ENCODE results near the gene MATR3.

Gene MATR3

GRCh38 chr5:139376364-139376763 is 82.8 kb downstream of the MATR3 start:
- H3K27me3 ChIP-seq (replicated peaks; ENCODE audit: control insufficient read depth, insufficient read depth, low read length), result no peaks in the 10 kb centered on the region
- H3K36me3 ChIP-seq (ENCODE audit: control insufficient read depth, insufficient read depth, low read length), result no peaks in the 10 kb centered on the region
- TF ChIP-seq CTCF (IDR thresholded peaks at IDR 0.05; ENCODE audit: insufficient read depth, low read length, poor library complexity, severe bottlenecking), result no peak
- H3K4me3 ChIP-seq (replicated peaks; ENCODE audit: low read depth, low read length), result no peak overlapping the region
- DNase-seq (ENCODE audit: extremely low read depth, insufficient read length), result no peak

- Histone ChIP-seq H3K36me3 (ENCODE audit: control insufficient read depth, insufficient read depth, low read length) (no peaks in the 10 kb centered on the region), H3K27me3 (replicated peaks; ENCODE audit: control insufficient read depth, insufficient read depth, low read length) (no peaks in the 10 kb centered on the region), H3K4me3 (replicated peaks; ENCODE audit: low read depth, low read length) (no peak overlapping the region)
- no peak for DNase-seq (ENCODE audit: extremely low read depth, insufficient read length)
- TF ChIP-seq CTCF (IDR thresholded peaks at IDR 0.05; ENCODE audit: insufficient read depth, low read length, poor library complexity, severe bottlenecking), result no peak
These were observed 83.7 kb downstream of the MATR3 start for GRCh38 chr5:139377226-139377625.

- H3K36me3 ChIP-seq (ENCODE audit: control insufficient read depth, insufficient read depth, low read length), result no peaks in the 10 kb centered on the region
- no peak for TF ChIP-seq CTCF (IDR thresholded peaks at IDR 0.05; ENCODE audit: insufficient read depth, low read length, poor library complexity, severe bottlenecking)
- H3K4me3 ChIP-seq (replicated peaks; ENCODE audit: low read depth, low read length), result no peak overlapping the region
- DNase-seq (ENCODE audit: extremely low read depth, insufficient read length), result no peak
- no peaks in the 10 kb centered on the region for H3K27me3 ChIP-seq (replicated peaks; ENCODE audit: control insufficient read depth, insufficient read depth, low read length)
These were observed 84.7 kb downstream of the MATR3 start for GRCh38 chr5:139378101-139378825.

GRCh38 chr5:139378941-139379361 is 85.4 kb downstream of the MATR3 start:
- no peaks in the 10 kb centered on the region for H3K27me3 ChIP-seq (replicated peaks; ENCODE audit: control insufficient read depth, insufficient read depth, low read length)
- H3K36me3 ChIP-seq (ENCODE audit: control insufficient read depth, insufficient read depth, low read length), result no peaks in the 10 kb centered on the region
- no peak for TF ChIP-seq CTCF (IDR thresholded peaks at IDR 0.05; ENCODE audit: insufficient read depth, low read length, poor library complexity, severe bottlenecking)
- DNase-seq (ENCODE audit: extremely low read depth, insufficient read length), result no peak
- H3K4me3 ChIP-seq (replicated peaks; ENCODE audit: low read depth, low read length), result no peak overlapping the region

GRCh38 chr5:139379626-139380449 is 86.3 kb downstream of the MATR3 start:
- DNase-seq (ENCODE audit: extremely low read depth, insufficient read length), result no peak
- Histone ChIP-seq H3K4me3 (replicated peaks; ENCODE audit: low read depth, low read length) (no peak overlapping the region), H3K27me3 (replicated peaks; ENCODE audit: control insufficient read depth, insufficient read depth, low read length) (no peaks in the 10 kb centered on the region), H3K36me3 (ENCODE audit: control insufficient read depth, insufficient read depth, low read length) (no peaks in the 10 kb centered on the region)
- TF ChIP-seq CTCF (IDR thresholded peaks at IDR 0.05; ENCODE audit: insufficient read depth, low read length, poor library complexity, severe bottlenecking), result no peak

Data from GM06990 (cell line).